ENCODE data around the gene RBKS.

DNA sequence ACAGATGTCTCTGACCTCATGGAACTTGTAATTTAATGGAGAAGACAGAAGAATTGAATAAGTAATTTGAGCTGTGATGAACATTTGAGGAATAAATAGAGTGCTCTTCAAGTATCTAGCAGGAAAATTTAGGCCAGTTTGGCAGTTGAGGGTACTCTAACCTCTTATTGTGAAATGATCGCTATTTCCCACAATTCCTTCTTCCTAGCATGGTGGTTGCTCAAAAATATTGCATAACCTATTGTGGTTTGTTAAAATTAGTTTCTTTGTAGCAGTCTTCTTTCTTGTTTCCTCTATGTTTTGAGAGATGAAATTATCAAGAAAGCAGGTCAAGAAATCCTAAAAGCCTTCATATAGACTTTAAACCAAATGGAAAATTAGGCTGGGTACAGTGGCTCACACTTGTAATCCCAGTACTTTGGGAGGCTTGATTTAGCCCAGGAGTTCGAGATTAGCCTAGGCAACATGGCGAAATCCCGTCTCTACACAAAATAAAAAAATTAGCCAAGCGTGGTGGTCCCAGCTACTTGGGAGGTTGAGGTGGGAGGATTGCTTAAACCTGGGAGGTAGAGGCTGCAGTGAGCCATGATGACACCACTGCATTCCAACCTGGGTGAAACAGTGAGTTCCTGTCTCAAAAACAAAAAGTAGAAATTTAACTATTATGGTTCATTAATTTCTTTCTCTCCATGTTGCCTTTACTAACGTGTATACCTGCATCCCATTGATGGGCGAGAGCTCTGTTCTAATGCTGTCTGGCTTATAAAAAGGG, 58.7 kb downstream of the RBKS start:
- TF ChIP-seq, protein P1, sequence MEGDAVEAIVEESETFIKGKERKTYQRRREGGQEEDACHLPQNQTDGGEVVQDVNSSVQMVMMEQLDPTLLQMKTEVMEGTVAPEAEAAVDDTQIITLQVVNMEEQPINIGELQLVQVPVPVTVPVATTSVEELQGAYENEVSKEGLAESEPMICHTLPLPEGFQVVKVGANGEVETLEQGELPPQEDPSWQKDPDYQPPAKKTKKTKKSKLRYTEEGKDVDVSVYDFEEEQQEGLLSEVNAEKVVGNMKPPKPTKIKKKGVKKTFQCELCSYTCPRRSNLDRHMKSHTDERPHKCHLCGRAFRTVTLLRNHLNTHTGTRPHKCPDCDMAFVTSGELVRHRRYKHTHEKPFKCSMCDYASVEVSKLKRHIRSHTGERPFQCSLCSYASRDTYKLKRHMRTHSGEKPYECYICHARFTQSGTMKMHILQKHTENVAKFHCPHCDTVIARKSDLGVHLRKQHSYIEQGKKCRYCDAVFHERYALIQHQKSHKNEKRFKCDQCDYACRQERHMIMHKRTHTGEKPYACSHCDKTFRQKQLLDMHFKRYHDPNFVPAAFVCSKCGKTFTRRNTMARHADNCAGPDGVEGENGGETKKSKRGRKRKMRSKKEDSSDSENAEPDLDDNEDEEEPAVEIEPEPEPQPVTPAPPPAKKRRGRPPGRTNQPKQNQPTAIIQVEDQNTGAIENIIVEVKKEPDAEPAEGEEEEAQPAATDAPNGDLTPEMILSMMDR (conservative IDR thresholded peaks at IDR 0.05 in 1 of 2, IDR thresholded peaks at IDR 0.05 in 1 of 2; ENCODE audit: low read depth in 1 of 2, low read length in 2 of 2), result no peak
- TF ChIP-seq EZH2 (IDR thresholded peaks at IDR 0.05; ENCODE audit: low read length, missing control alignments), result no peak
